GM21619 (cell line): ENCODE results near the gene LDLRAD3.

Source experiments
- ATAC-seq: cut with Tn5 transposase; IDR thresholded peaks from one replicate; pipeline ENCODE4 v1.9.1; 2021; ENCODE audit not compliant: unreplicated experiment

LDLRAD3 gene

GRCh38 chr11:35953081-35953760 lies 9.4 kb downstream of the LDLRAD3 start:
- ATAC-seq = no peak

DNA sequence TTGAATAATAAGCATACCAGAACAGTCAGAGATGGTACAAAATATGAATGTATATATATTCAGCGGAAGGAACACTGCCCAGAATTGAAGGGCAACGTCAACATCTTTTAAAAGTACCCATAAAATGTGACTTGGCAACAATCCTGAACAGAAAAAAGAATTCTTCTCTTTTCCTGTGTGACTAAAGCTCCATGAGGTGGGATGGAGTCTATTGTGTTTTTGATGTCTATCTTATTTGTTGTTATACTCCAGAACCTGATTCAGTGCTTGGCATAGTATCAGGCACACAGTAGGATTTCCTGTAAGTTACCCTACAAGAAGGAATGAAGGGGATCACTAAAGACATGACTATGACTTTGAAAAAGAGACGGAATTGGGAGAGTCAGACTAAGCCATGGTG lies 10.3 kb downstream of the LDLRAD3 start:
- no peak for ATAC-seq

DNA sequence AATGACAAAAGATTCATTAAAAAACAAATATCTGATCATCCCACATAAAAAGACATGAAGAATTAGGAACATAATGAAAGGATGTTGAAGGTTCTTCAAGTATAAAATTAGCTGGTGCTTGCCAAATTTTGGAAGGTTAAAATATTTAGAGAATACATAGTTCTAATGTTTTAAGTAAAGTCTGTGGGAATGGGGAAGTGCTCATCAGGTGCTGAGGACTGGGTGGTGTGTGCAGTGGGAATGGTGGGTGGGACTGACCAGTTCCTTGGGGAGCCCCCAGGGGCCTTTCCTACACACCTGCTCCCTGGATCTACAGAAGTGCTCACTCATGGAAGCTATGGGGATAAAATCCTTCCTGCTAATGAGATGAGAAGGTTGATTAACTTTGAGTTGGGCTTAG lies 11.8 kb downstream of the LDLRAD3 start:
- ATAC-seq = no peak

DNA sequence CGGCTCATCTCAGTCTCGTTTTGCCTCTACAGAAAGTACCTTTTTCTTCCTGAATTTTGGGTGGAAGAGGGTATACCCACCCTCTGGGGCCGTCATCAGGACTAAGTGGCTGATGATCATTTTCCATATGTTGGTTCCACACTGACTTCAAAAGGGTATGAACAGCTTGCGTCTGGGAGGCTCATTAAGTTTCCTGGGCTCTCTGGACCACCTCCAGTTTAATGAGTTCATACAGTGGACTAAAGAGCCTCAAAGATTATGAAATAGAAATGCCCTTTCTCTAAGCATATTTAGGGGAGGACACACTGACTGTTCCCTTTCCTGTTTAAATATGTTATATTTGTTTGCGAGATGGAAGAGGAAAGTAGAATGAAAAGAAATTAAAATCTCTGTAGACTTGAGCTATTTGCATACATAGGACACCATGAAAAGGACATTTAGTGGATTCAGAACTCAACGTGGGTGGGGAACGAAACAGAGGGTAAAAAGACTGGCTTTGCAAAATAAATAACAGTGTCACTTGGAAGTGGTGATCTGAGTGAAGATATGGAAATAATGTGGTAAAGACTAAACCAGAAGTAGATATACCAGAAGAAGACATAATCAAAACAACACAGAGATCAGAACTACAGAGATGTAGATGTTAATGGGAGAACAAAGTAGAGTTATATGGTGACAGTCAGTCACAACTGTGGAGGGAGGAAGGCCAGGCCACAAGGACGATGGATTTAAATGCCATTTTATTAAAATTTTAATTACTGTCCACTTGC lies 18.7 kb downstream of the LDLRAD3 start:
- ATAC-seq = no peak

GRCh38 chr11:35963911-35964310 lies 20.0 kb downstream of the LDLRAD3 start:
- ATAC-seq = no peak

DNA sequence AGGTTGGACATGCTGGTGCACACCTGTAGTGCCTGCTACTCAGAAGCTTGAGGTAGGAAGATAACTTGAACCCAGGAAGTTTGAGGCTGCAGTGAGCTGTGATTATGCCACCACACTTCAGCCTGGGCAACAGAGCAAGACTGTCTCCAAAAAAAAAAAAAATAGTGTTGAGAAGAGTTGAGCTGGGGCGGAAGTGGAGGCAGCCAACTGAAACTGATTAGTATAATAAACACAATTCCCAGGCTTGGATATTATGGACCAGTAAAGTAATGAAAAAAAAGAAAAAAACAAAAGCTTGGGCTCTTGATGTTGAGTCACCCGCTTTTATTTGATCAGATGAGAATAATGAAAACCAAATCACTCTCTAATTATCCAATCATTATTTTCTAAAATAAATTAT lies 21.0 kb downstream of the LDLRAD3 start:
- no peak for ATAC-seq

DNA sequence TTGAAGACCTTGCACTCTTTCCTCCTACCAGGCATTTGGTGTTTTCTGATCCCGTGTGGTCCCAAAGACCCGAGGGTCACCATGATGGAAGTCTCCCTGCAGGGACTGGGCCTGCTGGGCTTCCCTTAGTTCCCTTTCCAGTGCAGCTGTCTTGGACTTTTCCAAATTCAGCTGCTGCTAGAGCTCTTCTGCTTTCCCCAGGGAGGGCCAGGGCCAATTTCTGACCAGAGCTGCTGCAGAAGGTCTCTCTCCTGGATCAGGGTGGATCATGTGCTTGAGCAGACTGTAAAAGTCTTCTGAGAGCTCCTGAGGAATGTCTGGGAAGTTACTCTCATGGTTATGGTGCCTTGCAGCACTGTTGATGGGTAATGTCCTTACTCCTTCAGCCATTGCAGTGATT lies 23.2 kb downstream of the LDLRAD3 start:
- ATAC-seq = no peak

DNA sequence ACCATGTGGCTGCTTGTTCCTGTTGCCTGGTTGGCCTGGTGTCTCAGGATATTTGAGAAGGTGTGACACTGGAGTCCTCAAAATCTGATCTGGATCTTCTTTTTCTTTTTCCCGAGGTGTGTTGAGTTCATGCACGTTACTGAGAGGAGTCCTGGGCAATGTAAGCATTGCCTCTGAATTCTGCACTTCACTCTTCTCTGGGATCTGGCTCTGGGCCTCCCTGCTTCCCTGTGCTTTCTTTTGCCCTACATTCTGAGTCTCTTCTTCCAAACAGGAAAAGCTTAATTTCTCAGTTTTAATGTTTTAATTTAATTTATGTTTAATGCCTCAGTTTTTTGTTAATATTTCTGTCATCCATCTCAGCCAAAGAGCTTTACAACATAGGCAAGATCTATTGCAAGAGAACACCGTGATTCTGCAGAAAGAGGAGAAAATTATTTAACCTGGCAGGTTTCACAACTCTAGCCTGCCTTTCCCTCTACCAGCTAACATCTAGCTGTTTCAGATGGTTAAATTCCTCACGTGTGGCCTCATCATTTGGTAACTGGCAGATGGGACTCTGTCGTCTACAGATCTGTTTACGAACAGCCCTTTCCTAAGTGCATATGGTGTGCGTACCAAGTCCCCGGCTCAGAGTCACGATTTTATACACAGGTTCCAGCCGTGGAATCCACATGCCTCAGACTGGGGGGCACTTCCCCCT lies 24.7 kb downstream of the LDLRAD3 start:
- ATAC-seq = no peak

DNA sequence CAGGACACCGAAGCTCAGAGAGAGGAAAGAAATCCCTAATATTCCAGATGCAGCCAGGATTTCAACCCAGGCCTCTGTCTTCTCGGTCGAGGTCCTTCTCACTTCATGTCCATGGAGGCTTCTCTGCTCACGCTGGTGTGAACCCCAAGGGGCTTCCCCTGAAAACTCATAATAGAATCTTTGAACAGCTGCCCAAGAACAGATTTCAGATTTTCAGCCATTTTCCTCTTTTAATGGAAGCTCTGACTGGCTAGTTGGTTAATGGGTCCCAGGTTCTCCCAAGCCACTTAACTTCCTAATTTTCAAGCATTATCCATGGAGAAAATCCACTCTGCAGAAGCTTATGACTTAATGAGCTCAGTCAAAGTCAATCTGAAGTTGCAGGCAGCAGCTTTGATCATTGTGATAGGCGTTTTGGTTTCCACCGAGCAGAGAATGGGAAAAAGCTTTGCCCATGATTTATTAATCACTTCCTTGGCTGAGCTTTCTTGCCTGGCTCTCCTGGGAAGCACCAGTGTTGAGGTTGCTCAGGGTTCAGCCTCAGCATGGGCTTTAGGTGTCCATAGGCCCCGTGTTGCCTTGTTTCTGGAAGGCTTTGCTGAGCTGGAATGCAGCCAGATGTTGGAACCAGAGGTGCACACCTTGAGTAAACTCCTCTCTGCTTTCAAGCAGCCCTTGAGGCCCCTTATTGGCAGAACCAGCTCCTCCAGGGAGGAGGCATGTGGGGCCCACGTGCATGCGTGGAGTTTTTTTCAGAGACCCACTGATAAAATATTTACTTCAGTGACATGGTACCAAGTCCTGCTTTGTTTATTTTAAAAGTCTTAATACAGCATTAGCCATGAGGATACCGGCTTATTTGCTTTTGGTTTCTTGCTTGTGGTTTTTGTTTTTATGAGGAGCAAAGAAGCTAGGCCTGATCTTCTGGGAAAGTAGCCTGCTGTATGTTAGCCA lies 25.5 kb downstream of the LDLRAD3 start:
- no peak for ATAC-seq

GRCh38 chr11:35970445-35970844 lies 26.6 kb downstream of the LDLRAD3 start:
- ATAC-seq = no peak

- no peak for ATAC-seq
These were observed 28.1 kb downstream of the LDLRAD3 start for GRCh38 chr11:35971841-35972422.

GRCh38 chr11:35974882-35975589 lies 31.2 kb downstream of the LDLRAD3 start:
- no peak for ATAC-seq

GRCh38 chr11:35976434-35976833 lies 32.6 kb downstream of the LDLRAD3 start:
- no peak for ATAC-seq

- no peak for ATAC-seq
These were observed 34.3 kb downstream of the LDLRAD3 start for GRCh38 chr11:35978183-35978582.

DNA sequence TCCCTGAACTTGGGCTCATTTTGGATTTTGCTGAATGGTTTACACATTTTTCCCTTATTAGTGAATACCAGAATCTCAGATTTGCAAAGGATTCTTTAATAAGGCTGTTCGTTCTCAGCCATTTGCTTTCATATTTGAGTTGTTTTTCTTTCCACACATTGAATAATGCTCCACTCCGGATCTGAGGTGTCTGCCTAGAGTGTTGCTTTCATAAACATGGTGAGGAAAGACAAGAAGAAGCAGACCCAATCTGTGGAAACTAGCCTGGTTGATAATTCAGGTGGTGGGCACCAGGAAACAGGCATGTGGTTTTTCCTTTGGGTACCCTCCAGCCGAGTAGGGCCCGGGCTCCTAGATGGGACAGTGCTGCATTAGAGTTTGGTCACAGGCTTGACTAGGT lies 35.0 kb downstream of the LDLRAD3 start:
- no peak for ATAC-seq

DNA sequence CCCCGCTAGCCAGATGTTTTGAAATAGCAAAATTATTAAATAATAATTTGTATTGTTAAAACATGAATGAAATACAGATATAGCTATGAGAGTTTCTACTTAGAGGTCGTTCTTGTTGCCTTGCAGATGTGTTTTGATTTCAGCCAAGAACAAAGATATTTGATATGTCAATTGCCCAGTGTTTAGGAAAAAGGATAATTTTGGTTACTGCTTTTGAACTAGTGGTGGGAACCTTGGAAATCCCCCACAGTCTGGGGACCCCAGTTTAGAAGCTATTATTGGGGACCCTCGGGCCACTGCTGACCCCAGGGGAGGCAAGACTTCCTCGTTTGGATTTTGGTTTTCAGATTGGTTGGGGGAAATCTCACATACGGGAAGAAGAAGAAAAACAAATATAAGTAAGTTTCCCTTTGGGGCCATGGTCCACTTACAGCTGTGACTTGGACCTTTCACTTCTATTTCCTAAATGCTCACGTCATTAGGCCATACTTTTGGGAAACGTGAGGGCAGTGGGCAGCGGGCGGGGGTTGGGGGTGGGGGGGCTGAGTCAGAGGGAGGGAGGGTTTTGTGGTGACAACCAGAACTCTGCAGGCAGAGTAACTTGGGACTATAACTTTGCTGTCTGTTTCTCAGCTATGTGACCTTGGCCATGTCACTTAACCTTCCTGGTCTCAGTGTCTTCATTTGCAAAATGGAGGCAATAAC lies 37.0 kb downstream of the LDLRAD3 start:
- no peak for ATAC-seq

DNA sequence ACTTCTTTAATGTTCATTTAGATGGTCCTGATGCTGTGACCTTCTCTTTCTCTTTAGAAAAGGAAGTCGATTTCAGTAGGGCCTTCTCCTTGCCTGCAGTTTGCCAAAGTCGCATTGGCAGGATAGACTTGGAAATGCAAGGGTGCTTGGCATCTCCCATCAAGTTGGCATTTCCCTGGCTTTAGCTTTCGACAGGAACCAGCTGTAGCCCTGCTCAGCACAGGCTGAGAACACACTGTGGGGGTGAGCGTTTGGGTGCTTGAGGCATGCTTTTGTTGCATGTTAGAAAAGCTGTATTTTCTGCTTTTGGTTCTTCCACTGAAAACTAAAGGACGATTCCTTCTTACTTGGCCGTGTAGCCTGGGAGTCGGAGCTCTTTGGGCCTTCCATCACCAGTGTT lies 37.7 kb downstream of the LDLRAD3 start:
- no peak for ATAC-seq

DNA sequence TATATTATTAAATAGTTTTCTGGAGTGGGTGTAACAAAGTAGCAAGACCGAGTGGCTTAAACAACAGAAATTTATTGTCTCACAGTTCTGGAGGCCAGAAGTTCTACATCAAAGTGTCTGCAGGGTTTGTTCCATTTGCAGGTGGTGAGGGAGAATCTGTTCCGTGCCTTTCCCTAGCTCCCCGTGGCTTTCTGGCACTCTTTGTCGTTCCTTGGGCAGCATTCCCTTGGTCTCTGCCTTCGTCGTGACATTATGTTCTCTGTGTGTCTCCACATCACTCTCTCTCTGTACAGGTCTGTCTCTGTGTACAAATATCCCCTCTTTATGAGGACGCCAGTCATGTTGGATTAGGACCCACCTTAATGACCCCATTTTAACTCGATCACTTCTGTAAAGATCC lies 38.2 kb downstream of the LDLRAD3 start:
- no peak for ATAC-seq

GRCh38 chr11:35983981-35984380 lies 40.1 kb downstream of the LDLRAD3 start:
- ATAC-seq = no peak
